Duodenal mucosa (tissue), 2 donors: ENCODE measurements around the gene PRRC2B.

Experiments used
- H3K27ac ChIP-seq: one replicate; pipeline ENCODE4 v1.7.0; 2013; ENCODE audit warnings: low read depth, low read length
- H3K27me3 ChIP-seq, 2 donors: one replicate each; pipeline ENCODE4 v1.7.0; 2013; ENCODE audit warnings: low read length in 2 of 2, control low read depth in 1 of 2; ENCODE audit not compliant: insufficient read depth in 2 of 2, control insufficient read depth in 1 of 2
- H3K36me3 ChIP-seq, 2 donors: one replicate each; pipeline ENCODE4 v1.7.0; 2013; ENCODE audit warnings: low read length in 2 of 2, control low read depth in 1 of 2; ENCODE audit not compliant: insufficient read depth in 2 of 2, control insufficient read depth in 1 of 2
- H3K4me1 ChIP-seq, 2 donors: one replicate each; pipeline ENCODE4 v1.7.0; 2013; ENCODE audit warnings: low read length in 2 of 2, control low read depth in 1 of 2; ENCODE audit not compliant: insufficient read depth in 2 of 2, control insufficient read depth in 1 of 2
- H3K4me3 ChIP-seq, 2 donors: one replicate each; pipeline ENCODE4 v1.7.0; 2013; ENCODE audit warnings: low read length in 2 of 2, low read depth in 1 of 2
- H3K9ac ChIP-seq, 2 donors: one replicate each; pipeline ENCODE4 v1.7.0; 2013; ENCODE audit warnings: low read length in 2 of 2, low read depth in 1 of 2
- H3K9me3 ChIP-seq, 2 donors: one replicate each; pipeline ENCODE4 v1.7.0; 2013; ENCODE audit warnings: low read length in 2 of 2, control low read depth in 1 of 2; ENCODE audit not compliant: control insufficient read depth in 1 of 2

Gene PRRC2B

DNA sequence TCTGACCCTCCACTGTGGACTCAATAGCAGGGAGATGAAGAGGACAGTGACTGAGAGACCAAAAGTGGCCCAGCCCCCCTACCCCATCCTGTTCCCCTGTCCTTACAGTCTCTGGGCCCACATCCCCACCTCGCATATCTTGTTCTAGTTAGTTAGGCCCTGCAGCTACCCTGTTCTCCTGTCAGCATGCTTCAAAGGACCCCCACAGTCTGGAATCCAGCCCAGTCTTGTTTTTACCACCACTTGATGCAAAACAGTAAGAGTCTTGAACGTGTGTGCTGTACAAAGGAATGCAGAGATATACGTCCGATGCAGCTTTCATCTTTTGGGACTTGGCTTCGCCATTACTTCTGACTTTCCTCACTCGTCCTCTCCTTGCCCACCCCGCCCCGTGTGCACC lies 96.6 kb downstream of the PRRC2B start:
- Histone ChIP-seq H3K36me3 (peaks cover 75 to 100% of the 10 kb centered on the region in 2 donors), H3K27ac (no peak overlapping the region), H3K9me3 (no peaks in the 10 kb centered on the region), H3K9ac (no peak overlapping the region), H3K4me1 (no peaks in the 10 kb centered on the region), H3K27me3 (no peaks in the 10 kb centered on the region), H3K4me3 (no peak overlapping the region)

DNA sequence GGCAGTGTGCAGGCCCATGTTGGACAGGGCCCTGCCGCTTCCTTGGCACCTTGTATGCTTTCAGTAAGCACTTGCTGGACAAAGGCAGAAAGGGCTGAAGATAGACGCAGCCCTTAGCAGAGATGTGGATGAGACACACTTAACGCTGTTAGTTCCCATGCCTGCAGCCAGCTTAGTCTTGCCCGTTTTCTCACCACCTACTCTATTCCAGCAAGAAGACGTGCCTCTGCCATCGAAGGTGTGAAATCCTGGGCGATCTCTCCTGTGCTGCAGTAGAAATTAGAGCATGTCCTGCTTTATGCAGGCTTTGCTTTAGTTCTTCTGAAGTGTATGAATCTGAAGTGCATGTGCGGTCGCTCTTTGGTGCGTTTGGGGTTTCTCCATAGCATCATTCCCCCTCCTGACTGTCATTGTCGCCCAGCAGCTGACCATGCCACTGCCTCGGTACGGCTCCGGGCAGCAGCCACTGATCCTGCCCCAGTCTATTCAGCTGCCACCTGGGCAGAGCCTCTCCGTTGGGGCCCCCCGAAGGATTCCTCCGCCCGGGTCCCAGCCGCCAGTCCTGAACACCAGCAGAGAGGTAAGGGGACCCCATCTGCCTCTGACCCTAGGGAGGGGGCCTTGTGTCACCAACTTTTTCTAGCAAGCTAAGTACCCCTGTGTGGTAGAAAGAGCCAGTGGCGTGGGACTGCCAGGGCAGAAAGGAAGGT lies 97.3 kb downstream of the PRRC2B start:
- Histone ChIP-seq H3K4me3 (no peak overlapping the region), H3K27me3 (no peaks in the 10 kb centered on the region), H3K9ac (no peak overlapping the region), H3K9me3 (no peaks in the 10 kb centered on the region), H3K4me1 (peaks cover 0 to 2% of the 10 kb centered on the region in 2 donors), H3K27ac (no peak overlapping the region), H3K36me3 (peaks cover 78 to 100% of the 10 kb centered on the region in 2 donors)

- peaks cover 9% of the 10 kb centered on the region in 2 donors for H3K4me1 ChIP-seq
- H3K9me3 ChIP-seq = no peaks in the 10 kb centered on the region
- H3K9ac ChIP-seq = no peak overlapping the region
- H3K27ac ChIP-seq = no peak overlapping the region
- H3K27me3 ChIP-seq = no peaks in the 10 kb centered on the region
- peaks cover 71 to 100% of the 10 kb centered on the region in 2 donors for H3K36me3 ChIP-seq
- no peak overlapping the region for H3K4me3 ChIP-seq
These were observed 98.2 kb downstream of the PRRC2B start for GRCh38 chr9:131492070-131492469.

- Histone ChIP-seq H3K9me3 (no peaks in the 10 kb centered on the region), H3K27ac (no peak overlapping the region), H3K27me3 (no peaks in the 10 kb centered on the region), H3K4me3 (no peak overlapping the region), H3K36me3 (peaks cover 62 to 100% of the 10 kb centered on the region in 2 donors), H3K4me1 (peaks cover 13 to 14% of the 10 kb centered on the region in 2 donors), H3K9ac (no peak overlapping the region)
These were observed 100.5 kb downstream of the PRRC2B start for GRCh38 chr9:131494296-131494870.

- no peaks in the 10 kb centered on the region for H3K27me3 ChIP-seq
- H3K9ac ChIP-seq = no peak overlapping the region
- no peak overlapping the region for H3K27ac ChIP-seq
- H3K4me1 ChIP-seq = peaks cover 13 to 19% of the 10 kb centered on the region in 2 donors
- peaks cover 47 to 94% of the 10 kb centered on the region in 2 donors for H3K36me3 ChIP-seq
- H3K4me3 ChIP-seq = no peak overlapping the region
- no peaks in the 10 kb centered on the region for H3K9me3 ChIP-seq
These were observed 101.9 kb downstream of the PRRC2B start for GRCh38 chr9:131495785-131496184.

DNA sequence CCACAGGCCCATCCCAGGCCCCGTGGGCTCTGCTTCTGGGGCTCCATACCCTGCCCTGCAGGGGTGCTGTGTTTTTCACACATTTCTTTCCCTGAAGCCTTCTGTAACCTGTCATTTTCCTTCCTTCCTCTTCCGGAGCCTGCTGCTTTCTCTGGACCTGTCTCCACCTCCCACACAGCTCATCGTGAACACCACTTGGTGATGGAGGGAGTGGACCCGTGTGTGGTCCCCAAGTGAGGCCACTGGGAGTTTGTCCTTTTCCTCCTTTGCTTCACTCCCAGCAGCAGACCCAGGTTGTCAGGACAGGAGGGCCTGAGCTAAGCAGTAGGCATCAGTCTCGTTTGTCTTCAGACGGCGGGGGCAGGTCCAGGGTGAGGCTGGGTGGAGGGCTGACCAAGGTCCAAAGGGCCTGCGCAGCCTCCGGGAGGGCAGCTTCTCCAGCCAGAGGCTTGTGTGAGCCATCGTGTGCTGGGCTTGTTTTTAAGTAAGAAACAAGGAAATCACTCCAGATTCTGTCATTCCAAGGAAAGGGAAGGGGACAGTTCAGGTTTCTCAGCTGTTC lies 103.0 kb downstream of the PRRC2B start:
- no peak overlapping the region for H3K27ac ChIP-seq
- H3K27me3 ChIP-seq = no peaks in the 10 kb centered on the region
- H3K9ac ChIP-seq = no peak overlapping the region
- no peaks in the 10 kb centered on the region for H3K9me3 ChIP-seq
- H3K4me1 ChIP-seq = peaks cover 22% of the 10 kb centered on the region in 2 donors
- H3K36me3 ChIP-seq = peaks cover 37 to 82% of the 10 kb centered on the region in 2 donors
- no peak overlapping the region for H3K4me3 ChIP-seq

DNA sequence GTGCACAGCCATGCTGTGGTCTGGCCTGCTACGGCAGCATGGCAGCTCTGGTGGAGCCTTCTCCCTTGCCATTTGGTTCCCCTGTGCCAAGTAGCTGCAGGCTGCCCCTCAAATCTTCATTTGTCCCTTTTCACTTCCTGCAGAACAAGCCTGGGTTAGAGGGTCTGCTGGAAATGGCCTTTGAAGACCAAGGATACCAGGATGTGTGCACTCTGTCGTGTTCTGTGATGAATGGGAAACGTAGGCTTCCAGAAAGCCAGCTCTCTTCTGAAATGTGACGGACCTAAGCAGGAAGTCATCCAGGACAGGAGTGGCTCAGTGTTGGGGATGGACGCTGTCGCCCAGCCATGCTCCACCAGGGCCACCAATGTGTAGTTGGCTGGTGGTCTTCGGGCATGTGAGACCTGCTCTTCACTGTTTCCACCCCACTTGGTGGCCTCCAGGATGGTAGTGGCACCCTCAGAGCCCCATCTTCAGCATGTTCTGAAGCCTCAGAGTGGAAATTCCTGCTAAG lies 105.4 kb downstream of the PRRC2B start:
- no peak overlapping the region for H3K4me3 ChIP-seq
- H3K27me3 ChIP-seq = no peaks in the 10 kb centered on the region
- peaks cover 23 to 58% of the 10 kb centered on the region in 2 donors for H3K36me3 ChIP-seq
- peaks cover 31 to 39% of the 10 kb centered on the region in 2 donors for H3K4me1 ChIP-seq
- H3K9ac ChIP-seq = no peak overlapping the region
- H3K9me3 ChIP-seq = no peaks in the 10 kb centered on the region
- H3K27ac ChIP-seq = no peak overlapping the region

- Histone ChIP-seq H3K27ac (no peak overlapping the region), H3K9me3 (no peaks in the 10 kb centered on the region), H3K27me3 (no peaks in the 10 kb centered on the region), H3K4me3 (no peak overlapping the region), H3K4me1 (peaks cover 34 to 41% of the 10 kb centered on the region in 2 donors), H3K9ac (no peak overlapping the region), H3K36me3 (peaks cover 16 to 48% of the 10 kb centered on the region in 2 donors)
These were observed 106.5 kb downstream of the PRRC2B start for GRCh38 chr9:131500377-131500776.

- Histone ChIP-seq H3K36me3 (peaks cover 9 to 41% of the 10 kb centered on the region in 2 donors), H3K27ac (no peak overlapping the region), H3K9me3 (no peaks in the 10 kb centered on the region), H3K4me3 (no peak overlapping the region), H3K9ac (no peak overlapping the region), H3K27me3 (no peaks in the 10 kb centered on the region), H3K4me1 (peaks cover 33 to 41% of the 10 kb centered on the region in 2 donors)
These were observed 107.2 kb downstream of the PRRC2B start for GRCh38 chr9:131500939-131501541.
